DOHH2 (cell line): ENCODE measurements around the gene SSC5D.

Experiments
- H3F3A ChIP-seq: fragments of 200-600 bp; sonication (generic), shearing (Covaris generic); 2 replicates; pipeline ENCODE4 v1.6.0; 2016; ENCODE audit warnings: antibody characterized with exemption, mild to moderate bottlenecking; ENCODE audit not compliant: control insufficient read depth, insufficient read depth
- H3K27ac ChIP-seq: fragments of 200-600 bp; sonication (generic); 2 replicates; pipeline ENCODE4 v1.5.1; 2014; ENCODE audit warnings: low read depth, mild to moderate bottlenecking, low read length, moderate library complexity
- H3K27me3 ChIP-seq: fragments of 200-600 bp; sonication (generic); 2 replicates; pipeline ENCODE4 v1.6.1; 2014; ENCODE audit warnings: mild to moderate bottlenecking, low read length, mixed read lengths; ENCODE audit not compliant: control insufficient read depth
- H3K36me3 ChIP-seq: fragments of 200-600 bp; sonication (generic); 2 replicates; pipeline ENCODE4 v1.6.1; 2014; ENCODE audit warnings: mild to moderate bottlenecking, low read length, moderate library complexity, mixed read lengths; ENCODE audit not compliant: control insufficient read depth
- H3K4me1 ChIP-seq: fragments of 200-600 bp; sonication (generic); 2 replicates; pipeline ENCODE4 v1.6.1; 2014; ENCODE audit warnings: mild to moderate bottlenecking, low read length, mixed read lengths; ENCODE audit not compliant: control insufficient read depth
- H3K4me2 ChIP-seq: fragments of 200-600 bp; sonication (generic); 2 replicates; pipeline ENCODE4 v1.6.0; 2014; ENCODE audit warnings: mild to moderate bottlenecking, low read length, moderate library complexity
- H3K4me3 ChIP-seq: fragments of 200-600 bp; sonication (generic); 2 replicates; pipeline ENCODE4 v1.5.1; 2014; ENCODE audit warnings: mild to moderate bottlenecking, low read length, mixed read lengths
- H3K79me2 ChIP-seq: fragments of 200-600 bp; sonication (generic); 2 replicates; pipeline ENCODE4 v1.6.1; 2014; ENCODE audit warnings: mild to moderate bottlenecking, low read length, mixed read lengths; ENCODE audit not compliant: control insufficient read depth
- H3K9me2 ChIP-seq: fragments of 200-600 bp; sonication (generic); replicated peaks from 2 replicates; pipeline ENCODE4 v1.6.1; 2014; ENCODE audit warnings: mild to moderate bottlenecking, low read length, mixed read lengths; ENCODE audit not compliant: control insufficient read depth
- H3K9me3 ChIP-seq: fragments of 200-600 bp; sonication (generic); 2 replicates; pipeline ENCODE4 v1.6.1; 2014; ENCODE audit warnings: antibody characterized with exemption, low read length, mixed read lengths; ENCODE audit not compliant: control insufficient read depth, insufficient read depth
- H4K20me1 ChIP-seq: fragments of 200-600 bp; sonication (generic); 2 replicates; pipeline ENCODE4 v1.6.0; 2014; ENCODE audit warnings: low read depth, mild to moderate bottlenecking, antibody characterized with exemption, low read length, moderate library complexity; ENCODE audit not compliant: control insufficient read depth, insufficient read depth
- EZH2phosphoT487 ChIP-seq: fragments of 200-600 bp; sonication (generic); IDR thresholded peaks from 2 replicates; pipeline ENCODE4 v1.6.1; 2017; ENCODE audit warnings: borderline replicate concordance, mild to moderate bottlenecking, antibody characterized with exemption, low read length, moderate library complexity, mixed read lengths
- TF ChIP-seq, protein P1 (sequence below): fragments of 200-600 bp; sonication (generic); IDR thresholded peaks from one replicate; pipeline ENCODE4 v1.5.1; 2014; ENCODE audit warnings: antibody characterized with exemption, mild to moderate bottlenecking, low read depth, low read length; ENCODE audit not compliant: poor library complexity, severe bottlenecking

Gene SSC5D

DNA sequence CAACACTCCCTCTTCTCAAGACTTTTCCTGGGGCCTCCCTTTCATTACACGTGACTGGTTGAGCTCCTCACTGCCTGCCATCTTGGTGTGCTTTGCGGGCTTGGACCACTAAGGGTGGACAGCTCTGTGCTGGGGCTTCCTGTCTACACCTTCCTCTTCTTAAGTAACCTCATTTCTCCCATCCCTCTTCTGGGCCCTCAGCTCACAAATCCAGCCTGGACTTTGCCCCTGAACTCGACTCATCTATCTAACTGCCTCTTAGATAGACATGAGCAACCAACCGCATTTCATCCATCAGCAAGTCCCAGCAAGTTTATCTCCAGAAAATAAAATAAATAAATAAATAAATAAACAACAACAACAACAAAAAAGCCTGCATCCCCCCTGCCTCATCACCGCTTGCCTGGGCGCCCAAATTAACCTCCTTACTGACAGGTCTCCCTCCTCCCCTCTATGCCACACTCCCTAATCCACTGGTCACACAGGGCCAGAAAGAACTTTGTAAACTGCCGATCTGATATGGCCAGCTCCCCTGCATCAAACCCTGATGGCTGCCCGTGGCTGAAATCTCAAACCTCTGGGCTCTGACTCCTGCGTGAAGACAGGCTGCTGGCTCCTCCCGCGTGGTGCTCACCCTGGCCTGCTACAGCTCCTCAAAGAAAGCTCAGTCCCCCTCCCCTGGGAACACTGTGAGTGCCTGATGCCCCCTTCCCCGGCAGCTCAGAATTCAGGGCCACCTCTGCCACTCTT is 34.5 kb upstream of the SSC5D start:
- TF ChIP-seq EZH2phosphoT487 = no peak
- TF ChIP-seq, protein P1, sequence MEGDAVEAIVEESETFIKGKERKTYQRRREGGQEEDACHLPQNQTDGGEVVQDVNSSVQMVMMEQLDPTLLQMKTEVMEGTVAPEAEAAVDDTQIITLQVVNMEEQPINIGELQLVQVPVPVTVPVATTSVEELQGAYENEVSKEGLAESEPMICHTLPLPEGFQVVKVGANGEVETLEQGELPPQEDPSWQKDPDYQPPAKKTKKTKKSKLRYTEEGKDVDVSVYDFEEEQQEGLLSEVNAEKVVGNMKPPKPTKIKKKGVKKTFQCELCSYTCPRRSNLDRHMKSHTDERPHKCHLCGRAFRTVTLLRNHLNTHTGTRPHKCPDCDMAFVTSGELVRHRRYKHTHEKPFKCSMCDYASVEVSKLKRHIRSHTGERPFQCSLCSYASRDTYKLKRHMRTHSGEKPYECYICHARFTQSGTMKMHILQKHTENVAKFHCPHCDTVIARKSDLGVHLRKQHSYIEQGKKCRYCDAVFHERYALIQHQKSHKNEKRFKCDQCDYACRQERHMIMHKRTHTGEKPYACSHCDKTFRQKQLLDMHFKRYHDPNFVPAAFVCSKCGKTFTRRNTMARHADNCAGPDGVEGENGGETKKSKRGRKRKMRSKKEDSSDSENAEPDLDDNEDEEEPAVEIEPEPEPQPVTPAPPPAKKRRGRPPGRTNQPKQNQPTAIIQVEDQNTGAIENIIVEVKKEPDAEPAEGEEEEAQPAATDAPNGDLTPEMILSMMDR = no peak
- H3K79me2 ChIP-seq = no peaks in the 10 kb centered on the region
- H3K4me2 ChIP-seq = no peak overlapping the region
- no peaks in the 10 kb centered on the region for H3K9me2 ChIP-seq
- no peaks in the 10 kb centered on the region for H3K36me3 ChIP-seq
- H4K20me1 ChIP-seq = no peaks in the 10 kb centered on the region
- no peaks in the 10 kb centered on the region for H3K9me3 ChIP-seq
- H3K27ac ChIP-seq = no peak overlapping the region
- no peaks in the 10 kb centered on the region for H3K4me1 ChIP-seq
- no peaks in the 10 kb centered on the region; the same call in 1 of the 2 replicates for H3F3A ChIP-seq
- no peak overlapping the region for H3K4me3 ChIP-seq
- H3K27me3 ChIP-seq = peaks cover 9% of the 10 kb centered on the region

DNA sequence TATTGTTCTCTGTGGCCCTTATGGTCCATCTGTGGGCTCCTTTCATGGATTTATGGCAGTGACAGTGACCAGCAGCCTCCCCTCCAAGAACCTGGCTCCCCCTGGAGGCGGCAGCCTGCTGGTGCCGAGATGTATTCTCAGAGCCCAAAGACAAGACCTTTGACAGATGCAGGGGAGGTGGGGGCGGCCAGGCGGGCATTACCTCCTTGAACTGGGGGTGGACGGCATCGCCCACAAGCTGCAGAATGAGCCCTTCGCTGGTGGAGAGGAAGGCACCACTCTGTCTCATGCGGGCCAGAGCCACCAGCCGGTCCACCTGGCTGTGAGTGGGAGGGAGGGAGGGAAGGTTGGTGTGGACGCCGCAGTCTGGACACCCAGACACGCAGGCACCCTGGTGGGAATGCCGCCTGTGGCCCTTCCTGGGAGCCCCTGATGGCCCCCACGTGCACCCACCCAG is 33.4 kb upstream of the SSC5D start:
- H3K4me2 ChIP-seq = no peak overlapping the region
- no peaks in the 10 kb centered on the region for H3K9me3 ChIP-seq
- 0 out of 2 replicates have a peak, but pooled peaks cover 3% of the 10 kb centered on the region for H3K4me1 ChIP-seq
- peaks cover 9% of the 10 kb centered on the region for H3K27me3 ChIP-seq
- no peaks in the 10 kb centered on the region for H4K20me1 ChIP-seq
- peaks cover under 1% of the 10 kb centered on the region for H3F3A ChIP-seq
- H3K4me3 ChIP-seq = no peak overlapping the region
- H3K36me3 ChIP-seq = no peaks in the 10 kb centered on the region
- H3K9me2 ChIP-seq = no peaks in the 10 kb centered on the region
- H3K27ac ChIP-seq = no peak overlapping the region
- TF ChIP-seq, protein P1 = peak; percentile 84
- TF ChIP-seq EZH2phosphoT487 = no peak
- peaks cover 5% of the 10 kb centered on the region for H3K79me2 ChIP-seq

DNA sequence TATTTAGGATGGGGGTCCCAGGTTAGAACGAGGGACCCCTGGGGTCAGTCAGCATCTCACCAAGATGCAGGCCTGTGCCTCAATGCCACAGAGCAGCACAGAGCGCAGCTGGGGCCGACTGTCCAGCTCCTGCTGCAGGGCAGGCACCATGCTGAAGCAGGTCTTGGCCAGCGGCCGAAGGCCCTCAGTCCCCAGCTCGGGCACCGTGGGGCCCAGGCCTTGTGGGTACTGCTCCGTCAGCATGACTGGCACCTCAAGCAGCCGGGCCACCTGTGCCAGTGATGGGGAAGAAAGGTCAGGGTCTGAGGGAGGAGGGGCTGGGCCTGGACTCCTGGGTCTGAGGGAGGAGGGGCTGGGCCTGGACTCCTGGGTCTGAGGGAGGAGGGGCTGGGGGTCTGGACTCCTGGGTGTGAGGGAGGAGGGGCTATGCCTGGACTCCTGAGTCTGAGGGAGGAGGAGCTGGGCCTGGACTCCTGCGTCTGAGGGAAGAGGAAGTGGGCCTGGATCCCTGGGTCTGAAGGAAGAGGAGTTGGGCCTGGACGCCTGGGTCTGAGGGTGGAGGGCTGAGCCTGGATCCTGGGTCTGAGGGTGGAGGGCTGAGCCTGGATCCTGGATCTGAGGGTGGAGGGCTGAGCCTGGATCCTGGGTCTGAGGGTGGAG is 32.5 kb upstream of the SSC5D start:
- Histone ChIP-seq H3K4me2 (no peak overlapping the region), H4K20me1 (0 out of 2 replicates have a peak, but pooled peaks cover 2% of the 10 kb centered on the region)

More for the DNA sequence above, 32.5 kb upstream of the SSC5D start:
- H3K27me3 ChIP-seq = peaks cover 9% of the 10 kb centered on the region
- no peaks in the 10 kb centered on the region for H3K9me2 ChIP-seq
- H3F3A ChIP-seq = peaks cover 9% of the 10 kb centered on the region
- H3K9me3 ChIP-seq = no peaks in the 10 kb centered on the region
- H3K27ac ChIP-seq = no peak overlapping the region
- no peaks in the 10 kb centered on the region for H3K36me3 ChIP-seq
- TF ChIP-seq, protein P1 = no peak
- TF ChIP-seq EZH2phosphoT487 = no peak
- no peak overlapping the region for H3K4me3 ChIP-seq
- H3K4me1 ChIP-seq = peaks cover 5% of the 10 kb centered on the region
- H3K79me2 ChIP-seq = peaks cover 10% of the 10 kb centered on the region
